ENCODE results near the gene ABHD18.

The ABHD18 gene

DNA sequence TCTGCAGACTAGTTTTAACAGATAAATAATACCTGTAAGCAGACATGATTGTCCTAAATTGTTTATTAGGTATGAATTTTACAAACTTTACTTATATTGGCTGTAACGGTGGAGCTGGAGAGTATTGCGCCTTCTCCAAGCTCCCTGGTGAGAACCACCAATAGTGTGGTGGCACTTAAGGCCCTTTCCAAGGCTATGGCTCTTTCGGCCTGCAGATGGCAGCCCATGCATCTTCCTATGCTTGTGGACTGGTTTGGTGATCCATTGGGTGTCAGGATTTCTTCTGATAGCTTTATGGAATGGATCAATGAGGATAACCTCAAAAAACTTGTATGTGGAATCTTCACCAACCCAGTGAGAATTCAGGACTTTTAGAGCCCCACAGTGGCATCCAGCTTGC lies 103.7 kb downstream of the ABHD18 start:
- Histone ChIP-seq H3K4me1 (ENCODE audit: insufficient read depth, low read length) (0 out of 2 replicates have a peak, but pooled peaks cover 2% of the 10 kb centered on the region), H2AFZ (ENCODE audit: low read depth, low read length) (no peak overlapping the region), H3K27me3 (ENCODE audit: insufficient read depth, low read length, poor library complexity) (no peaks in the 10 kb centered on the region), H3K4me2 (ENCODE audit: insufficient read depth, low read length) (no peak overlapping the region), H3K9ac (ENCODE audit: low read depth, low read length) (no peak overlapping the region), H4K20me1 (ENCODE audit: insufficient read depth, low read length) (peaks cover 13% of the 10 kb centered on the region; the same call in 1 of the 2 replicates), H3K27ac (ENCODE audit: low read length) (no peak overlapping the region), H3K4me3 (ENCODE audit: low read depth in 1 of 2, low read length in 2 of 2) (no peak overlapping the region), H3K36me3 (ENCODE audit: insufficient read depth, low read length) (no peaks in the 10 kb centered on the region), H3K9me3 (ENCODE audit: insufficient read depth, low read length, severe bottlenecking) (no peaks in the 10 kb centered on the region), H3K79me2 (ENCODE audit: insufficient read depth, low read length) (peaks cover 81% of the 10 kb centered on the region)
- ATAC-seq (ENCODE audit: insufficient read depth, low read depth) (peak; percentile 71), DNase-seq (no peak)
- TF ChIP-seq, protein P1, sequence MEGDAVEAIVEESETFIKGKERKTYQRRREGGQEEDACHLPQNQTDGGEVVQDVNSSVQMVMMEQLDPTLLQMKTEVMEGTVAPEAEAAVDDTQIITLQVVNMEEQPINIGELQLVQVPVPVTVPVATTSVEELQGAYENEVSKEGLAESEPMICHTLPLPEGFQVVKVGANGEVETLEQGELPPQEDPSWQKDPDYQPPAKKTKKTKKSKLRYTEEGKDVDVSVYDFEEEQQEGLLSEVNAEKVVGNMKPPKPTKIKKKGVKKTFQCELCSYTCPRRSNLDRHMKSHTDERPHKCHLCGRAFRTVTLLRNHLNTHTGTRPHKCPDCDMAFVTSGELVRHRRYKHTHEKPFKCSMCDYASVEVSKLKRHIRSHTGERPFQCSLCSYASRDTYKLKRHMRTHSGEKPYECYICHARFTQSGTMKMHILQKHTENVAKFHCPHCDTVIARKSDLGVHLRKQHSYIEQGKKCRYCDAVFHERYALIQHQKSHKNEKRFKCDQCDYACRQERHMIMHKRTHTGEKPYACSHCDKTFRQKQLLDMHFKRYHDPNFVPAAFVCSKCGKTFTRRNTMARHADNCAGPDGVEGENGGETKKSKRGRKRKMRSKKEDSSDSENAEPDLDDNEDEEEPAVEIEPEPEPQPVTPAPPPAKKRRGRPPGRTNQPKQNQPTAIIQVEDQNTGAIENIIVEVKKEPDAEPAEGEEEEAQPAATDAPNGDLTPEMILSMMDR (IDR thresholded peaks at IDR 0.05; ENCODE audit: borderline replicate concordance, extremely low read depth, low read length, poor library complexity, severe bottlenecking), result peak; percentile 50
- no peak for TF ChIP-seq EZH2 (IDR thresholded peaks at IDR 0.05; ENCODE audit: borderline replicate concordance, low read depth, low read length, severe bottlenecking)

DNA sequence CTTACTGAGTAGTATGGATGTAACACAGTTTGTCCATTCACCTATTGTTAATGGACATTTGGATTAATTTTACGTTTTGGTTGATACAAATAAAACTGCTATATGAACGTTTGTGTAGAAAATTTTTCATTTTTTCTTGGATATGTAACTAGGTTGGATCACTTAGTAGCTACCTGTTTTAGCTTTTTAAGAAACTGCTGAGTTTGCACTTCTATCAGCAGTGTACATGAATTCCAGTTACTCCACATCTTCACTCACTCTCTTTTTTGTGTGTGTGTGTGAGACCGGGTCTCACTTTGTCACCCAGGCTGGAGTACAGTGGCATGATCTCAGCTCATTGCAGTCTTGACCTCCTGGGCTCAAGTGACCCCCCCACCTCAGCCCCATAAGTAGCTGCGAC lies 111.3 kb downstream of the ABHD18 start:
- Histone ChIP-seq H3K27me3 (ENCODE audit: insufficient read depth, low read length, poor library complexity) (no peaks in the 10 kb centered on the region), H3K4me2 (ENCODE audit: insufficient read depth, low read length) (no peak overlapping the region), H3K27ac (ENCODE audit: low read length) (no peak overlapping the region), H4K20me1 (ENCODE audit: insufficient read depth, low read length) (peaks cover 3% of the 10 kb centered on the region; the same call in 1 of the 2 replicates), H3K9ac (ENCODE audit: low read depth, low read length) (no peak overlapping the region), H2AFZ (ENCODE audit: low read depth, low read length) (no peak overlapping the region), H3K36me3 (ENCODE audit: insufficient read depth, low read length) (peaks cover 50% of the 10 kb centered on the region), H3K4me1 (ENCODE audit: insufficient read depth, low read length) (no peaks in the 10 kb centered on the region), H3K4me3 (ENCODE audit: low read depth in 1 of 2, low read length in 2 of 2) (no peak overlapping the region), H3K9me3 (ENCODE audit: insufficient read depth, low read length, severe bottlenecking) (no peaks in the 10 kb centered on the region), H3K79me2 (ENCODE audit: insufficient read depth, low read length) (peaks cover 28% of the 10 kb centered on the region)
- ATAC-seq (ENCODE audit: insufficient read depth, low read depth) (no peak), DNase-seq (no peak)
- TF ChIP-seq, protein P1 (IDR thresholded peaks at IDR 0.05; ENCODE audit: borderline replicate concordance, extremely low read depth, low read length, poor library complexity, severe bottlenecking), result no peak
- TF ChIP-seq EZH2 (IDR thresholded peaks at IDR 0.05; ENCODE audit: borderline replicate concordance, low read depth, low read length, severe bottlenecking), result no peak
